ENCODE data around the gene OR1E1. TPM values are rescaled to one million over a fixed set of nuclear protein-coding genes. Genes with fewer than 3 reads are reported as not detected.

Gene OR1E1
- total RNA-seq, 1 donor, result not detected

Small RNA genes within 50 kb of the gene (small RNA-seq; reads per million reads assigned to genes)
- gene OR1AC1P, result not detected

Other genes with a start within 250 kb of the OR1E1 start
- not detected in 2 replicates for gene OR1A2, start 200.9 kb downstream of the OR1E1 start, total RNA-seq
- gene OR1A1, start 190.7 kb downstream of the OR1E1 start, total RNA-seq, result not detected in 2 replicates
- gene OR3A1, start 100.0 kb downstream of the OR1E1 start, total RNA-seq, result 0.36 TPM in 1 of 2 replicates, not detected in the other
- not detected in 2 replicates for gene OR3A2, start 12.1 kb downstream of the OR1E1 start, total RNA-seq
- not detected in 2 replicates for gene OR3A3, start 13.0 kb upstream of the OR1E1 start, total RNA-seq
- gene OR1E2, start 35.4 kb upstream of the OR1E1 start, total RNA-seq, result under 0.01 TPM in 1 of 2 replicates, not detected in the other
- gene SPATA22, start 73.4 kb upstream of the OR1E1 start, total RNA-seq, result 0.29 and 2.2 TPM in 2 replicates
- 0.36 and 0.59 TPM in 2 replicates for gene ASPA, start 77.6 kb upstream of the OR1E1 start, total RNA-seq
- gene TRPV3, start 159.4 kb upstream of the OR1E1 start, total RNA-seq, result 0.29 and 0.36 TPM in 2 replicates
- gene TRPV1, start 211.0 kb upstream of the OR1E1 start, total RNA-seq, result 2.4 and 2.5 TPM in 2 replicates
- gene SHPK, start 237.8 kb upstream of the OR1E1 start, total RNA-seq, result 8.3 and 13.8 TPM in 2 replicates
- 34.7 and 46.0 TPM in 2 replicates for gene CTNS, start 238.3 kb upstream of the OR1E1 start, total RNA-seq

Measured in osteoblast (primary cell).